DND-41 (cell line): ENCODE measurements around the gene QSOX2.

Experiments used
- ATAC-seq: fragments of 200-7000 bp; cut with Tn5 transposase; 3 replicates; pipeline ENCODE4 v1.9.1; 2021; ENCODE audit warnings: low read depth; ENCODE audit not compliant: insufficient read depth
- DNase-seq: peaks from one replicate; pipeline ENCODE4 v3.0.0-alpha.2; 2020
- H2AFZ ChIP-seq: 2 replicates; pipeline ENCODE4 v1.6.0; 2012; ENCODE audit warnings: low read depth, low read length
- H3K27ac ChIP-seq: 2 replicates; pipeline ENCODE4 v1.5.1; 2012; ENCODE audit warnings: low read length, inconsistent platforms
- H3K27me3 ChIP-seq: fragments of 200-600 bp; sonication (generic); 2 replicates; pipeline ENCODE4 v1.6.0; 2012; ENCODE audit warnings: low read length, mild to moderate bottlenecking, inconsistent platforms; ENCODE audit not compliant: insufficient read depth, poor library complexity
- H3K36me3 ChIP-seq: 2 replicates; pipeline ENCODE4 v1.5.1; 2012; ENCODE audit warnings: low read length, inconsistent platforms; ENCODE audit not compliant: insufficient read depth
- H3K4me1 ChIP-seq: 2 replicates; pipeline ENCODE4 v1.5.1; 2012; ENCODE audit warnings: mild to moderate bottlenecking, low read length; ENCODE audit not compliant: insufficient read depth
- H3K4me2 ChIP-seq: 2 replicates; pipeline ENCODE4 v1.6.0; 2012; ENCODE audit warnings: mild to moderate bottlenecking, moderate library complexity, low read length, inconsistent platforms; ENCODE audit not compliant: insufficient read depth
- H3K4me3 ChIP-seq, 2 experiments: fragments of 200-600 bp in 1 of 2; shearing (Covaris generic) in 1 of 2; 2 replicates each; pipeline ENCODE4 v1.5.1; 2012 to 2016; ENCODE audit warnings: inconsistent platforms in 2 of 2, low read length in 2 of 2, mild to moderate bottlenecking in 2 of 2, low read depth in 1 of 2, moderate library complexity in 1 of 2
- H3K79me2 ChIP-seq: 2 replicates; pipeline ENCODE4 v1.6.0; 2012; ENCODE audit warnings: low read length, inconsistent platforms; ENCODE audit not compliant: insufficient read depth
- H3K9ac ChIP-seq: 2 replicates; pipeline ENCODE4 v1.6.0; 2012; ENCODE audit warnings: low read depth, mild to moderate bottlenecking, inconsistent platforms, low read length, moderate library complexity
- H3K9me3 ChIP-seq: 2 replicates; pipeline ENCODE4 v1.5.1; 2012; ENCODE audit warnings: low read length, moderate library complexity, mild to moderate bottlenecking, inconsistent platforms; ENCODE audit not compliant: insufficient read depth, severe bottlenecking
- H4K20me1 ChIP-seq: 2 replicates; pipeline ENCODE4 v1.6.0; 2012; ENCODE audit warnings: low read length; ENCODE audit not compliant: insufficient read depth
- EZH2 ChIP-seq: IDR thresholded peaks from 3 replicates; pipeline ENCODE4 v1.6.1; 2012; ENCODE audit warnings: borderline replicate concordance, low read depth, mild to moderate bottlenecking, moderate library complexity, low read length, inconsistent platforms; ENCODE audit not compliant: severe bottlenecking
- TF ChIP-seq, protein P1 (sequence below): IDR thresholded peaks from 2 replicates; pipeline ENCODE4 v1.5.1; 2012; ENCODE audit warnings: borderline replicate concordance, low read length, moderate library complexity, mild to moderate bottlenecking; ENCODE audit not compliant: poor library complexity, severe bottlenecking; ENCODE audit errors: extremely low read depth

Gene QSOX2

GRCh38 chr9:136229096-136230065, 16.2 kb downstream of the QSOX2 start:
- Histone ChIP-seq H4K20me1 (peaks cover 59% of the 10 kb centered on the region), H3K27ac (no peak overlapping the region), H3K27me3 (no peaks in the 10 kb centered on the region)

GRCh38 chr9:136228107-136228875, 17.3 kb downstream of the QSOX2 start:
- ATAC-seq (no peak), DNase-seq (no peak)
- Histone ChIP-seq H2AFZ (no peak overlapping the region), H3K79me2 (peaks cover 39% of the 10 kb centered on the region; the same call in 1 of the 2 replicates), H3K4me1 (no peaks in the 10 kb centered on the region), H3K9ac (no peak overlapping the region), H3K4me2 (no peak overlapping the region), H3K4me3 (no peak overlapping the region), H3K27me3 (no peaks in the 10 kb centered on the region), H3K27ac (no peak overlapping the region), H4K20me1 (peaks cover 54% of the 10 kb centered on the region), H3K9me3 (no peaks in the 10 kb centered on the region), H3K36me3 (peaks cover 38% of the 10 kb centered on the region)
- TF ChIP-seq EZH2 = no peak
- TF ChIP-seq, protein P1, sequence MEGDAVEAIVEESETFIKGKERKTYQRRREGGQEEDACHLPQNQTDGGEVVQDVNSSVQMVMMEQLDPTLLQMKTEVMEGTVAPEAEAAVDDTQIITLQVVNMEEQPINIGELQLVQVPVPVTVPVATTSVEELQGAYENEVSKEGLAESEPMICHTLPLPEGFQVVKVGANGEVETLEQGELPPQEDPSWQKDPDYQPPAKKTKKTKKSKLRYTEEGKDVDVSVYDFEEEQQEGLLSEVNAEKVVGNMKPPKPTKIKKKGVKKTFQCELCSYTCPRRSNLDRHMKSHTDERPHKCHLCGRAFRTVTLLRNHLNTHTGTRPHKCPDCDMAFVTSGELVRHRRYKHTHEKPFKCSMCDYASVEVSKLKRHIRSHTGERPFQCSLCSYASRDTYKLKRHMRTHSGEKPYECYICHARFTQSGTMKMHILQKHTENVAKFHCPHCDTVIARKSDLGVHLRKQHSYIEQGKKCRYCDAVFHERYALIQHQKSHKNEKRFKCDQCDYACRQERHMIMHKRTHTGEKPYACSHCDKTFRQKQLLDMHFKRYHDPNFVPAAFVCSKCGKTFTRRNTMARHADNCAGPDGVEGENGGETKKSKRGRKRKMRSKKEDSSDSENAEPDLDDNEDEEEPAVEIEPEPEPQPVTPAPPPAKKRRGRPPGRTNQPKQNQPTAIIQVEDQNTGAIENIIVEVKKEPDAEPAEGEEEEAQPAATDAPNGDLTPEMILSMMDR = no peak

More at GRCh38 chr9:136229096-136230065, 16.2 kb downstream of the QSOX2 start:
- Histone ChIP-seq H3K4me2 (no peak overlapping the region), H3K36me3 (peaks cover 37% of the 10 kb centered on the region), H2AFZ (no peak overlapping the region), H3K79me2 (peaks cover 39% of the 10 kb centered on the region; the same call in 1 of the 2 replicates), H3K4me1 (no peaks in the 10 kb centered on the region), H3K9me3 (no peaks in the 10 kb centered on the region), H3K4me3 (no peak overlapping the region), H3K9ac (no peak overlapping the region)
- ATAC-seq = no peak
- no peak for TF ChIP-seq EZH2
- TF ChIP-seq, protein P1 = no peak
- DNase-seq = no peak

DNA sequence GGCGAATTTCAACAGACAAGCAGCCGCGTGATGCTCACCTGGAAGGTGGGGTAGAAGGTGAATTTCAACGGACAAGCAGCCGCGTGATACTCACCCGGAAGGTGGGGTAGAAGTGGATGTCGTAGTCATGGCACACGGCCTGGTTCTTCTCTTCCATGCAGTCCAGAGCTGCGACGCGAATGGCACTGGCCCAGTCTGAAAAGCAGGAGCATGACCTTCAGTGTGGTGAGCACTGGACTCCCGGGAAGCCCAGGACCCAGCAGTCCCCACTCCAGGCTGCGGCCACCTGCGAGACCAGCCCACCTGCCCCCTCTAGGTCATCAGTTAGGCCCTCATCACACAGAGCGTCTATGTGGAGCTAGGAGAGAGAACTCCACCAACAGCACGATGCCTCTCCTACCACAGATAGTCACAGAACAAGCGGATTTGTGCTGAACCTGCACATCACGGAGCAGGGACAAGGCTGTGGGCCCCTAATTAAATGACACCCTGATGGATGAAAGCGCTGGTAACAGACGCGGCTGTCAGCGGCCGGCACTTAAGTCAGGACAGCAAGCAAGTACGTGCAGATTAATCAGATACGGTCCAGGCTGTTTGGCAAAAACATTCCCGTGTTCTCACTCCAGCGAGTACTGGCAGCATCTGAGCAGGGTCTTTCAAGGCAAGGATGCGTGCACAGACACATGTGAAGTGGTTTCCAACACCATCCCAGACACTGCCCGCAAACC, 18.8 kb downstream of the QSOX2 start:
- DNase-seq (no peak), ATAC-seq (no peak)
- no peaks in the 10 kb centered on the region for H3K4me1 ChIP-seq
- no peak overlapping the region for H3K9ac ChIP-seq
- peaks cover 31% of the 10 kb centered on the region; the same call in 1 of the 2 replicates for H3K79me2 ChIP-seq
- no peak for TF ChIP-seq EZH2
- TF ChIP-seq, protein P1 = no peak
- H2AFZ ChIP-seq = no peak overlapping the region
- H3K9me3 ChIP-seq = no peaks in the 10 kb centered on the region
- H3K27me3 ChIP-seq = no peaks in the 10 kb centered on the region
- H3K36me3 ChIP-seq = peaks cover 52% of the 10 kb centered on the region
- no peak overlapping the region for H3K27ac ChIP-seq
- peaks cover 53% of the 10 kb centered on the region for H4K20me1 ChIP-seq
- no peak overlapping the region for H3K4me2 ChIP-seq
- H3K4me3 ChIP-seq = no peak overlapping the region
